MM.1S (cell line): Measurements from ENCODE around the gene SMURF2.

Source experiments
- DNase-seq: peaks from one replicate; pipeline ENCODE4 v3.0.0-alpha.2; 2015
- H2AFZ ChIP-seq: fragments of 300-600 bp; sonication (generic); 2 replicates; pipeline ENCODE4 v1.6.0; 2016; ENCODE audit warnings: antibody characterized with exemption, low read length
- H3F3A ChIP-seq: fragments of 300-600 bp; sonication (generic); 2 replicates; pipeline ENCODE4 v1.6.1; 2016; ENCODE audit warnings: mild to moderate bottlenecking, antibody characterized with exemption, low read length, moderate library complexity, mixed read lengths; ENCODE audit not compliant: insufficient read depth
- H3K27ac ChIP-seq: fragments of 300-600 bp; sonication (generic); 2 replicates; pipeline ENCODE4 v1.5.1; 2016; ENCODE audit warnings: mild to moderate bottlenecking, low read length
- H3K27me3 ChIP-seq: fragments of 300-600 bp; sonication (generic); replicated peaks from 2 replicates; pipeline ENCODE4 v1.6.0; 2016; ENCODE audit warnings: low read length; ENCODE audit not compliant: insufficient read depth
- H3K36me3 ChIP-seq: fragments of 300-600 bp; sonication (generic); replicated peaks from 2 replicates; pipeline ENCODE4 v1.6.1; 2016; ENCODE audit warnings: mild to moderate bottlenecking, low read length, mixed read lengths; ENCODE audit not compliant: insufficient read depth
- H3K4me1 ChIP-seq: fragments of 300-600 bp; sonication (generic); 2 replicates; pipeline ENCODE4 v1.6.1; 2016; ENCODE audit warnings: low read length, mixed read lengths
- H3K4me2 ChIP-seq: fragments of 300-600 bp; sonication (generic); 2 replicates; pipeline ENCODE4 v1.6.0; 2016; ENCODE audit warnings: low read depth, low read length
- H3K4me3 ChIP-seq: fragments of 300-600 bp; sonication (generic); 2 replicates; pipeline ENCODE4 v1.5.1; 2016; ENCODE audit warnings: low read length, mixed read lengths
- H3K79me2 ChIP-seq: fragments of 300-600 bp; sonication (generic); 2 replicates; pipeline ENCODE4 v1.6.1; 2016; ENCODE audit warnings: mixed run types, low read length, mixed read lengths
- H3K9ac ChIP-seq: fragments of 300-600 bp; sonication (generic); 2 replicates; pipeline ENCODE4 v1.6.1; 2016; ENCODE audit warnings: low read length, mixed read lengths
- H3K9me2 ChIP-seq: fragments of 300-600 bp; sonication (generic); replicated peaks from 2 replicates; pipeline ENCODE4 v1.6.1; 2016; ENCODE audit warnings: mild to moderate bottlenecking, low read length, mixed read lengths; ENCODE audit not compliant: insufficient read depth
- H3K9me3 ChIP-seq: fragments of 300-600 bp; sonication (generic); replicated peaks from 2 replicates; pipeline ENCODE4 v1.6.1; 2016; ENCODE audit warnings: mild to moderate bottlenecking, low read length, mixed read lengths; ENCODE audit not compliant: insufficient read depth
- H4K20me1 ChIP-seq: fragments of 300-600 bp; sonication (generic); 2 replicates; pipeline ENCODE4 v1.6.1; 2016; ENCODE audit warnings: mild to moderate bottlenecking, low read length, moderate library complexity, mixed read lengths; ENCODE audit not compliant: insufficient read depth
- EZH2 ChIP-seq: fragments of 300-600 bp; sonication (generic); optimal IDR thresholded peaks from 2 replicates; pipeline ENCODE3; 2017; ENCODE audit warnings: low read depth, mild to moderate bottlenecking, antibody characterized with exemption, low read length, mixed read lengths
- EZH2phosphoT487 ChIP-seq: fragments of 300-600 bp; sonication (generic); IDR thresholded peaks from 2 replicates; pipeline ENCODE4 v1.6.1; 2018; ENCODE audit warnings: antibody characterized with exemption, low read length
- TF ChIP-seq, protein P1 (sequence below): fragments of 300-600 bp; sonication (generic); IDR thresholded peaks from 2 replicates; pipeline ENCODE4 v1.5.1; 2016; ENCODE audit warnings: antibody characterized with exemption, low read length, mixed read lengths

Gene SMURF2

DNA sequence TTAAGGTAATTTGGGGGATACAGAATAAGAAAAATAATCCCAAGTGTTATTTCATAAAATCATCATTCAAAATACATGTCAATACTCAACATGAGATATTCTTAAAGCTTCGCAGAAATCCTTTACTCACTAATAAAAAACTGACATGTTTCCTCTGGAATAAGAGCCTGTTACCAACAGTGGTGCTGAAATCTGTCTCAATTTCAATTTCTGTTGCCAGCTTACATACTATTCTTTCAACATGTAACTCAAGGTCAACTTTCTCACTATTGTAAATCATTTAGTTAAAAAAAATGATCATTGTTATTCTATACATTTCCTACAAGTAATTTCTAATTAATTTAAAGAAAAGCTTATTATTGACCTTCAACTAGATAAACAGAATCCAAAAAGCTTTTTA, 87.5 kb downstream of the SMURF2 start:
- H3K27me3 ChIP-seq: no peaks in the 10 kb centered on the region
- H3K4me3 ChIP-seq: no peak overlapping the region
- H3K27ac ChIP-seq: no peak overlapping the region
- H3K9me2 ChIP-seq: no peaks in the 10 kb centered on the region
- TF ChIP-seq EZH2phosphoT487: no peak
- TF ChIP-seq, protein P1, sequence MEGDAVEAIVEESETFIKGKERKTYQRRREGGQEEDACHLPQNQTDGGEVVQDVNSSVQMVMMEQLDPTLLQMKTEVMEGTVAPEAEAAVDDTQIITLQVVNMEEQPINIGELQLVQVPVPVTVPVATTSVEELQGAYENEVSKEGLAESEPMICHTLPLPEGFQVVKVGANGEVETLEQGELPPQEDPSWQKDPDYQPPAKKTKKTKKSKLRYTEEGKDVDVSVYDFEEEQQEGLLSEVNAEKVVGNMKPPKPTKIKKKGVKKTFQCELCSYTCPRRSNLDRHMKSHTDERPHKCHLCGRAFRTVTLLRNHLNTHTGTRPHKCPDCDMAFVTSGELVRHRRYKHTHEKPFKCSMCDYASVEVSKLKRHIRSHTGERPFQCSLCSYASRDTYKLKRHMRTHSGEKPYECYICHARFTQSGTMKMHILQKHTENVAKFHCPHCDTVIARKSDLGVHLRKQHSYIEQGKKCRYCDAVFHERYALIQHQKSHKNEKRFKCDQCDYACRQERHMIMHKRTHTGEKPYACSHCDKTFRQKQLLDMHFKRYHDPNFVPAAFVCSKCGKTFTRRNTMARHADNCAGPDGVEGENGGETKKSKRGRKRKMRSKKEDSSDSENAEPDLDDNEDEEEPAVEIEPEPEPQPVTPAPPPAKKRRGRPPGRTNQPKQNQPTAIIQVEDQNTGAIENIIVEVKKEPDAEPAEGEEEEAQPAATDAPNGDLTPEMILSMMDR: no peak
- TF ChIP-seq EZH2: no peak
- DNase-seq: no peak
- H3K4me1 ChIP-seq: no peaks in the 10 kb centered on the region
- no peak overlapping the region for H3K9ac ChIP-seq
- H2AFZ ChIP-seq: no peak overlapping the region
- H3K9me3 ChIP-seq: no peaks in the 10 kb centered on the region
- H3K36me3 ChIP-seq: no peaks in the 10 kb centered on the region; the same call in 1 of the 2 replicates
- no peaks in the 10 kb centered on the region for H3K79me2 ChIP-seq
- H3K4me2 ChIP-seq: no peak overlapping the region
- no peaks in the 10 kb centered on the region for H3F3A ChIP-seq
- no peaks in the 10 kb centered on the region for H4K20me1 ChIP-seq

DNA sequence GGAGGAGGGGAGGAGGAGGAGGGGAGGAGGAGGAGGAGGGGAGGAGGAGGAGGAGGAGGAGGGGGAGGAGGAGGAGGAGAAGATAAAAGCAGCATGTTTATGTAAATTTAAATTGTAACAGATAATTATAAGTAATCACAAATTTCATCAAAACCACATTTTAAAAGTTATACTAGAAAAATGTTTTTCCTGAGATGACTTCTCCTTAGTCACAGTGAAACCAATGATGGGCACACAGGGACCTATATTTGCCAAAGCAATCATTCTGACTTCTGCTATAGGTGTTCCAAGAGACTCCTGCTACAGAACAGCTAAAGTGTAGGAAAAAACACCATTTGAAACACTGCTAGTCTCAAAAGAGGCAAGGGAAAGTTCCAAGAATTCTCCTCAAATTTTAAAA, 88.9 kb downstream of the SMURF2 start:
- Histone ChIP-seq H3K9me2 (no peaks in the 10 kb centered on the region), H3K27me3 (no peaks in the 10 kb centered on the region), H3K4me2 (no peak overlapping the region), H4K20me1 (no peaks in the 10 kb centered on the region), H3F3A (no peaks in the 10 kb centered on the region), H3K4me1 (no peaks in the 10 kb centered on the region), H3K9ac (no peak overlapping the region), H3K27ac (no peak overlapping the region), H3K36me3 (no peaks in the 10 kb centered on the region; the same call in 1 of the 2 replicates), H2AFZ (no peak overlapping the region), H3K79me2 (no peaks in the 10 kb centered on the region), H3K4me3 (no peak overlapping the region), H3K9me3 (no peaks in the 10 kb centered on the region)
- TF ChIP-seq EZH2phosphoT487: no peak
- no peak for TF ChIP-seq EZH2
- TF ChIP-seq, protein P1: no peak
- no peak for DNase-seq

DNA sequence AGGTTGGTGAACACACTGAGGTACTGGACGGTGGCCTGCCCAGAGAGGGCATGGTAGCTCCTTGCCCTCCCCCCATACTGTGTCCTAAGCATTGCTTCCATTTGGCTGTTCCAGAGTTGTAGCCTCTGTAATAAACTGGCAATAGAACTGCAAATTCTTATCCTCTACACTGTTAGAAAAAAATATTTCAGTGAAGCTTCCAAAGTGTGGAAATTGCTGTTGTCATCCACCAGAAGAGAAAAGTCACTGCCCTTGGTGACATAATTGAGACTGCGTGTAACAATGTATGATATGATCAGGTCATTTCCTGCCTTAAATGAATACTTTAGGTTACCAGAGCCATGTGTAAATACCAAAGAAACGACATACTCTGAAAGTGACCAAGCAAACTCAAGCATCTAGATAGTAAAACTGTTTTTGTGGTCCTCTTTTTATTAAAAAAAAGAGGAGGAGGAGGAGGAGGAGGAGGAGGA, 89.4 kb downstream of the SMURF2 start:
- no peak for DNase-seq
- no peaks in the 10 kb centered on the region for H3K9me3 ChIP-seq
- no peaks in the 10 kb centered on the region for H3F3A ChIP-seq

More for the DNA sequence above, 89.4 kb downstream of the SMURF2 start:
- no peaks in the 10 kb centered on the region for H4K20me1 ChIP-seq
- no peak overlapping the region for H3K4me3 ChIP-seq
- H3K27ac ChIP-seq: no peak overlapping the region
- no peaks in the 10 kb centered on the region; the same call in 1 of the 2 replicates for H3K36me3 ChIP-seq
- no peaks in the 10 kb centered on the region for H3K4me1 ChIP-seq
- H3K27me3 ChIP-seq: no peaks in the 10 kb centered on the region
- no peak overlapping the region for H2AFZ ChIP-seq
- H3K9me2 ChIP-seq: no peaks in the 10 kb centered on the region
- H3K79me2 ChIP-seq: no peaks in the 10 kb centered on the region
- TF ChIP-seq, protein P1: no peak
- no peak for TF ChIP-seq EZH2phosphoT487
- no peak for TF ChIP-seq EZH2
- no peak overlapping the region for H3K9ac ChIP-seq
- H3K4me2 ChIP-seq: no peak overlapping the region
